Measurements from ENCODE around the gene DDX56.

DNA sequence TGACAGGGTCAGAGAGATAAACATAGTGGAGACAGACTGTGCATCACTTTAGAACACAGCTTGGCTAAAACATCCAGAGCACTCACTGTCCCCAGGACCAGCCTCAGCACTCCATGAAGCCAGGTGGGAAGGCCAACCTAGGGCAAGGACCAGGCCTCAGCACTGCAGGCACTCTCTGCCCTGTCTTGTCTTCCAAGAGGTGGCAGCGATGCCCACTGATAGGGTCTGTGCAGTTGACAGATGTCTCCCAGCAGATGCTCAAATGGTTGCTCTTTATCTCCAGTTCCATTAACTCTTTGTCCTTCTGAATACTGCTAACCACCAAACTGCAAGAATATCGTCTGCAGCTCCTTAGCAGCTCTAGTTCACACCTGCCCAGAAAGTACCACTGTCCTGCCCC lies 9.1 kb downstream of the DDX56 start:
- TF ChIP-seq EP300 (IDR thresholded peaks at IDR 0.05) (no peak), POLR2AphosphoS5 (IDR thresholded peaks at IDR 0.05) (no peak), POLR2A (IDR thresholded peaks at IDR 0.05) (no peak)
- TF ChIP-seq, protein P1, sequence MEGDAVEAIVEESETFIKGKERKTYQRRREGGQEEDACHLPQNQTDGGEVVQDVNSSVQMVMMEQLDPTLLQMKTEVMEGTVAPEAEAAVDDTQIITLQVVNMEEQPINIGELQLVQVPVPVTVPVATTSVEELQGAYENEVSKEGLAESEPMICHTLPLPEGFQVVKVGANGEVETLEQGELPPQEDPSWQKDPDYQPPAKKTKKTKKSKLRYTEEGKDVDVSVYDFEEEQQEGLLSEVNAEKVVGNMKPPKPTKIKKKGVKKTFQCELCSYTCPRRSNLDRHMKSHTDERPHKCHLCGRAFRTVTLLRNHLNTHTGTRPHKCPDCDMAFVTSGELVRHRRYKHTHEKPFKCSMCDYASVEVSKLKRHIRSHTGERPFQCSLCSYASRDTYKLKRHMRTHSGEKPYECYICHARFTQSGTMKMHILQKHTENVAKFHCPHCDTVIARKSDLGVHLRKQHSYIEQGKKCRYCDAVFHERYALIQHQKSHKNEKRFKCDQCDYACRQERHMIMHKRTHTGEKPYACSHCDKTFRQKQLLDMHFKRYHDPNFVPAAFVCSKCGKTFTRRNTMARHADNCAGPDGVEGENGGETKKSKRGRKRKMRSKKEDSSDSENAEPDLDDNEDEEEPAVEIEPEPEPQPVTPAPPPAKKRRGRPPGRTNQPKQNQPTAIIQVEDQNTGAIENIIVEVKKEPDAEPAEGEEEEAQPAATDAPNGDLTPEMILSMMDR (IDR thresholded peaks at IDR 0.05) = no peak

Measured in sigmoid colon (tissue), 4 donors.